Gastroesophageal sphincter (tissue), 3 donors: ENCODE results near the gene SHOC2.

Source experiments
- EP300 ChIP-seq: sonication (generic); formaldehyde crosslinking; IDR thresholded peaks from one replicate; pipeline ENCODE4 v1.6.1; 2017; ENCODE audit warnings: antibody characterized with exemption, mild to moderate bottlenecking
- TF ChIP-seq, protein P1 (sequence below), 4 experiments: fragments of 200-600 bp in 2 of 4; fragments of 450-650 bp in 2 of 4; sonication (generic) in 1 of 4; IDR thresholded peaks; one replicate each; pipeline ENCODE4 v1.5.1; 2017 to 2019; ENCODE audit warnings: antibody characterized with exemption in 4 of 4, mild to moderate bottlenecking in 2 of 4, moderate library complexity in 2 of 4

DNA sequence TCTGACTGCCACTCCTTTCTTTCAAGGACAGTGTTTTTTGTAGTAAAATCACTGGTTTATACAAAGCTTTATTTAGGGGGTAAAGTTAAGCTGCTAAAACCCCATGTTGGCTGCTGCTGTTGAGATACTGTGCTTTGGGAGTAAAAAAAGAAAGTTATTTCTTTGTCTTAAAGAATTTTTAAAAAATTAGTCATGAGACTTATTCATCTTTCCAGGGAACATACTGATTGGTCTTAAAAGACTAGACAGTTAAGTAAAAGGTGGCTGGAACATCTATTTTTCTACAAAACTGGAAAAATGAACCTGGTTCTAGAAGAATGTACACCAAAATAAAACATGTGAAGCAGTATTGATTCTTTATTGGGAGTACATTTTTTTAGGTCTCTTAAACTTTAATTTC lies 21.0 kb upstream of the SHOC2 start:
- no peak for TF ChIP-seq EP300
- TF ChIP-seq, protein P1, sequence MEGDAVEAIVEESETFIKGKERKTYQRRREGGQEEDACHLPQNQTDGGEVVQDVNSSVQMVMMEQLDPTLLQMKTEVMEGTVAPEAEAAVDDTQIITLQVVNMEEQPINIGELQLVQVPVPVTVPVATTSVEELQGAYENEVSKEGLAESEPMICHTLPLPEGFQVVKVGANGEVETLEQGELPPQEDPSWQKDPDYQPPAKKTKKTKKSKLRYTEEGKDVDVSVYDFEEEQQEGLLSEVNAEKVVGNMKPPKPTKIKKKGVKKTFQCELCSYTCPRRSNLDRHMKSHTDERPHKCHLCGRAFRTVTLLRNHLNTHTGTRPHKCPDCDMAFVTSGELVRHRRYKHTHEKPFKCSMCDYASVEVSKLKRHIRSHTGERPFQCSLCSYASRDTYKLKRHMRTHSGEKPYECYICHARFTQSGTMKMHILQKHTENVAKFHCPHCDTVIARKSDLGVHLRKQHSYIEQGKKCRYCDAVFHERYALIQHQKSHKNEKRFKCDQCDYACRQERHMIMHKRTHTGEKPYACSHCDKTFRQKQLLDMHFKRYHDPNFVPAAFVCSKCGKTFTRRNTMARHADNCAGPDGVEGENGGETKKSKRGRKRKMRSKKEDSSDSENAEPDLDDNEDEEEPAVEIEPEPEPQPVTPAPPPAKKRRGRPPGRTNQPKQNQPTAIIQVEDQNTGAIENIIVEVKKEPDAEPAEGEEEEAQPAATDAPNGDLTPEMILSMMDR (IDR thresholded peaks at IDR 0.05), result no peak
